ENCODE measurements around the gene BCL7A. TPM values are rescaled to one million over a fixed set of nuclear protein-coding genes. Genes with fewer than 3 reads are reported as not detected.
A peak's percentile ranks its signal among the peaks of the same experiment; 100 is the strongest.

Gene BCL7A
- total RNA-seq, 1 donor from 2014 or later = 41.4 TPM

- no peak for ATAC-seq (ENCODE audit: low read depth)
- H3K4me1 Mint-ChIP-seq = peaks cover 24% of the 10 kb centered on the region
- H3K36me3 Mint-ChIP-seq (ENCODE audit: low read depth) = no peaks in the 10 kb centered on the region
- POLR2A ChIA-PET = interaction anchor here (1.1 to 2.5 kb wide), 3 partner anchors 7 to 23 kb away, joined by 3 to 13 read pairs (median 4); partner anchors contain the start of gene BCL7A
- intact Hi-C loops (cut with micrococcal nuclease) = no loop called here
- H3K4me3 Mint-ChIP-seq = no peak overlapping the region
- no peaks in the 10 kb centered on the region for H3K9me3 Mint-ChIP-seq
- CTCF ChIA-PET = interaction anchor here (1.0 kb wide), 1 partner anchor 95 kb away, joined by 3 read pairs; the partner anchor contains the start of gene CFAP251
- H3K27ac Mint-ChIP-seq = peak overlapping the region; percentile 18
- DNase-seq = no peak
- H3K27me3 Mint-ChIP-seq = no peaks in the 10 kb centered on the region
- no peak for TF ChIP-seq CTCF (IDR thresholded peaks at IDR 0.05)
Measured at GRCh38 chr12:122013791-122014590, 7.7 kb upstream of the BCL7A start.

GRCh38 chr12:122014781-122015180, 6.9 kb upstream of the BCL7A start:
- ATAC-seq (ENCODE audit: low read depth) (no peak), DNase-seq (no peak)
- Mint-ChIP-seq H3K9me3 (no peaks in the 10 kb centered on the region), H3K27me3 (no peaks in the 10 kb centered on the region), H3K4me1 (peaks cover 17% of the 10 kb centered on the region), H3K4me3 (no peak overlapping the region), H3K27ac (no peak overlapping the region), H3K36me3 (ENCODE audit: low read depth) (no peaks in the 10 kb centered on the region)
- intact Hi-C loops (cut with micrococcal nuclease) = no loop called here
- no peak for TF ChIP-seq CTCF (IDR thresholded peaks at IDR 0.05)
- ChIA-PET POLR2A (no interaction called here), CTCF (no interaction called here)

- Mint-ChIP-seq H3K27me3 (peaks cover 2% of the 10 kb centered on the region), H3K27ac (no peak overlapping the region), H3K36me3 (ENCODE audit: low read depth) (peaks cover 8% of the 10 kb centered on the region), H3K4me1 (peaks cover 23% of the 10 kb centered on the region), H3K9me3 (no peaks in the 10 kb centered on the region), H3K4me3 (no peak overlapping the region)
- no peak for DNase-seq
- CTCF ChIA-PET = no interaction called here
- POLR2A ChIA-PET = interaction anchor here (0.8 kb wide), 1 partner anchor 10 kb away, joined by 5 read pairs; no protein-coding TSS in a partner anchor
- TF ChIP-seq CTCF (IDR thresholded peaks at IDR 0.05) = no peak
- intact Hi-C loops (cut with micrococcal nuclease) = no loop called here
- no peak for ATAC-seq (ENCODE audit: low read depth)
Measured at GRCh38 chr12:122018457-122018856, 3.2 kb upstream of the BCL7A start.

- ChIA-PET POLR2A (interaction anchor here (0.8 kb wide), 1 partner anchor 10 kb away, joined by 5 read pairs; no protein-coding TSS in a partner anchor), CTCF (no interaction called here)
- peaks cover 2% of the 10 kb centered on the region for H3K27me3 Mint-ChIP-seq
- DNase-seq = no peak
- TF ChIP-seq CTCF (IDR thresholded peaks at IDR 0.05) = no peak
- peaks cover 23% of the 10 kb centered on the region for H3K4me1 Mint-ChIP-seq
- H3K27ac Mint-ChIP-seq = no peak overlapping the region
- H3K4me3 Mint-ChIP-seq = no peak overlapping the region
- intact Hi-C loops (cut with micrococcal nuclease) = no loop called here
- H3K36me3 Mint-ChIP-seq (ENCODE audit: low read depth) = peaks cover 8% of the 10 kb centered on the region
- ATAC-seq (ENCODE audit: low read depth) = no peak
- no peaks in the 10 kb centered on the region for H3K9me3 Mint-ChIP-seq
Measured at GRCh38 chr12:122018937-122019336, 2.7 kb upstream of the BCL7A start.

- DNase-seq = no peak
- intact Hi-C loops (cut with micrococcal nuclease) = loop anchor here (1.0 to 5.0 kb wide), 5 partner anchors 11 to 553 kb away; partner anchors contain the start of genes ORAI1 and SETD1B
- H3K36me3 Mint-ChIP-seq (ENCODE audit: low read depth) = peaks cover 8% of the 10 kb centered on the region
Measured at GRCh38 chr12:122020795-122021192, 890 bp upstream of the BCL7A start.

More at GRCh38 chr12:122020795-122021192, 890 bp upstream of the BCL7A start:
- POLR2A ChIA-PET = interaction anchor here (0.5 to 11.7 kb wide), 13 partner anchors 8 to 220 kb away, joined by 3 to 216 read pairs (median 5); partner anchors contain the start of gene CFAP251
- H3K9me3 Mint-ChIP-seq = no peaks in the 10 kb centered on the region
- CTCF ChIA-PET = interaction anchor here (1.1 to 2.4 kb wide), 2 partner anchors 29 to 103 kb away, joined by 5 to 7 read pairs; partner anchors contain the start of gene CFAP251
- no peak for TF ChIP-seq CTCF (IDR thresholded peaks at IDR 0.05)
- ATAC-seq (ENCODE audit: low read depth) = no peak
- peaks cover 38% of the 10 kb centered on the region for H3K4me1 Mint-ChIP-seq
- H3K27me3 Mint-ChIP-seq = peaks cover 2% of the 10 kb centered on the region
- H3K27ac Mint-ChIP-seq = peak overlapping the region; percentile 88
- peak overlapping the region; percentile 90 for H3K4me3 Mint-ChIP-seq

Data from activated B cell treated with CpG ODN at 0.5 μM for 24 hours (primary cell).